ENCODE measurements around the gene TMEM132C. TPM values are rescaled to one million over a fixed set of nuclear protein-coding genes. Genes with fewer than 3 reads are reported as not detected.
A peak's percentile ranks its signal among the peaks of the same experiment; 100 is the strongest.

The TMEM132C gene
- total RNA-seq, 2 experiments from 2014 or later = not detected

DNA sequence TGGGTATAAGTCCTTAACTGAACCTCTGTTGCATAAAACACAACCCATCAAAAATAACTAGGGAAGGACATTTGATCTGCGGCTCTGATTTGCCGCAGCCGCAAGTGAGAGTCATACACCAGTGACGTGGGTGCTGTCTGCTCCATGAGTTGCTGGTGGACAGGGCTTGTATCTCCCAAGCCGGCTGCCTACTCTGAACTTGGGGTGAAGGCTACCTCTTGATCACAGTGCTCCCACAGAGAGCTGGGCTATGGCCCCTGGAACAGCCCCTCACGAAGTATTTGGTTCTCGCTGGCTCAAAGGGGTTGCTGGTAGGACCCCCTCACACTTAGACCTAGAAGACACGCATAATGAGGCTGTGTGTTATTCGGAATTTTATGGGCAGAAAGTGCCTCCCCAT, 118.8 kb downstream of the TMEM132C start:
- Mint-ChIP-seq H3K4me3 (no peak overlapping the region), H3K36me3 (ENCODE audit: low read depth) (no peaks in the 10 kb centered on the region), H3K27me3 (peaks cover 6% of the 10 kb centered on the region), H3K9me3 (no peaks in the 10 kb centered on the region), H3K27ac (no peak overlapping the region), H3K4me1 (ENCODE audit: low read depth) (no peaks in the 10 kb centered on the region)
- POLR2A ChIA-PET = no interaction called here
- CTCF ChIA-PET = no interaction called here
- no peak for TF ChIP-seq CTCF (IDR thresholded peaks at IDR 0.05)
- no peak for ATAC-seq
- intact Hi-C loops (cut with micrococcal nuclease) = no loop called here
- DNase-seq = no peak

DNA sequence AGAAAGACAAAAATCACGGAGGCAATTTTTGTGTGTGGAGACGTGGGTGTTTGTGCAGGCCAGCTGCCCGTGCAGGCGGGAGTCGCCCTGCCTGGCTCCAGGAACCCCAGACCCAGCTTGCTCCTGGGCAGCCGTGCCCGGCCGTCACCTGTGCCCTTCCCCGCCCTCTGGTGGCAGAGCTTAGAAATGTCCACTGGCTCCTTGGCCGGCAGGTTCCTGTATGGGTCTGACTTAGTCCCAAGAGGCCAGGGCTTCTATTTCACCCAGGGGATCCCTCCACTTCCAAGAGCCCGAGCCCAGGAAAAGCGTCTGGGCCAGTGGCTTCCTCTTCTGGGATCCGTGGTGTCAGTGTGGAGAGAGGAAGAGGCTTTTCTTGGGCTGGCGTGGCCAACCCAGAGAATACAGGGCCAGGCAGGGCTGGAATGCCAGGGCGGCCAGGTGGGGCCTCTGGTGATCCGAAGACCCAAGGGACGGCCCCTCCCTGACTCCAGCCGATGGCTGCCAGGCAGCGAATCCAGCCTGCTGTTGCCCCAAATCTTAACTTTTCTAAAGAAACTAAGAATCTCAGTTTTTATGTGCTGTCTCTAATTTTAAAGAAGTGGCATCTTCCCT, 120.9 kb downstream of the TMEM132C start:
- H3K4me3 Mint-ChIP-seq = no peak overlapping the region
- H3K27ac Mint-ChIP-seq = no peak overlapping the region
- H3K4me1 Mint-ChIP-seq (ENCODE audit: low read depth) = no peaks in the 10 kb centered on the region
- DNase-seq (peak; percentile 51), ATAC-seq (no peak)
- intact Hi-C loops (cut with micrococcal nuclease) = no loop called here
- TF ChIP-seq CTCF (IDR thresholded peaks at IDR 0.05) = peak; percentile 46
- peaks cover 3% of the 10 kb centered on the region for H3K27me3 Mint-ChIP-seq
- CTCF ChIA-PET = interaction anchor here (0.7 to 2.3 kb wide), 2 partner anchors 29 to 128 kb away, joined by 3 to 13 read pairs; no protein-coding TSS in a partner anchor
- H3K9me3 Mint-ChIP-seq = no peaks in the 10 kb centered on the region
- no peaks in the 10 kb centered on the region for H3K36me3 Mint-ChIP-seq (ENCODE audit: low read depth)
- POLR2A ChIA-PET = no interaction called here

DNA sequence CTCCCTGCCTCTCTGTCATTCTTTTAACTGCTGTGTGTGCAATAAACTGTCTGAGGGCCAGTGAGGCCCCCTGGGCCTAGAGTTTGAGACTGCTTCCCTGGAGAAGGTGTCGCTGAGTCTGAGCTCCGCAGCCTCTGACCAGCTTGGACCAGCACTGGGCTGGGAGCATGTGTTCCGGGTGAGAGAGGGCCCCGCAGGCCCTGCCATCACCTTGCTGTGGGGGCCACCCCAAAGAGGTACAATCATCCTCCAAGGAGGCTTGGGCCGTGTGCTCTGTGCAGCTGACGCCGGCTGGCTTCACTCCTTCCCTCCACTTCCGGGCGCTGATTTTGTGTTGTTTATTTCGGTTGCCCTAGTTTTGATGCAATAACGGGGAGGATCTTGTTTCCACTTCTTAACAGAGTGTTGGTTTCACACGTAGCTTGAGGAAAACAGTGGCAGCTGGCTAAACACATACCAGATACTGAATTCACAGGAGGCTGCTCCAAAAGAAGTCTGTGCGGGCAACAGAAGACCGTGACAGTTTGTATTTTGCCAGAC, 121.6 kb downstream of the TMEM132C start:
- Mint-ChIP-seq H3K4me1 (ENCODE audit: low read depth) (no peaks in the 10 kb centered on the region), H3K4me3 (no peak overlapping the region), H3K9me3 (no peaks in the 10 kb centered on the region), H3K36me3 (ENCODE audit: low read depth) (no peaks in the 10 kb centered on the region), H3K27me3 (peaks cover 1% of the 10 kb centered on the region), H3K27ac (peak overlapping the region; percentile 50)
- ChIA-PET CTCF (interaction anchor here (2.3 kb wide), 1 partner anchor 129 kb away, joined by 13 read pairs; no protein-coding TSS in a partner anchor), POLR2A (no interaction called here)
- TF ChIP-seq CTCF (IDR thresholded peaks at IDR 0.05) = no peak
- DNase-seq (no peak), ATAC-seq (no peak)
- intact Hi-C loops (cut with micrococcal nuclease) = no loop called here

DNA sequence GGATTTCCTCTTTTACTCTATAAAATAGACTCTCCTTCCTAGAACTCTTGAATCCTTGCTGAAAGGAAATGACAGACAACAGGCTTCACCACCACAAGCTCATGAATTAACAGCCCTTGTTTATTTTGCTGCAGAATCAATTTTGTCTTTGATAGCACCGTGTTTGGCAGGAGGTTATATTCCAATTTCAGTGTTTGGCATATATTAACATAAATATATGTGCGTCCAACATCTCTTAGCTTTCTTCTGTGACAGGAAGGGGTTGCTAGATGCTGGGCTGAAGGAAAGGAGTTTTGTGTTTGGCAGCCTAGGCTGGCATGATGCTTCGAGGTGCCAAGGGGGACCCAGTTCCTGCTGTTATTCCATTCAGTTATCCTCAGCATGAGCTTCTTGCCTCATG, 126.4 kb downstream of the TMEM132C start:
- no peak overlapping the region for H3K4me3 Mint-ChIP-seq
- DNase-seq (no peak), ATAC-seq (no peak)
- TF ChIP-seq CTCF (IDR thresholded peaks at IDR 0.05) = no peak
- intact Hi-C loops (cut with micrococcal nuclease) = no loop called here
- H3K27ac Mint-ChIP-seq = no peak overlapping the region
- H3K9me3 Mint-ChIP-seq = no peaks in the 10 kb centered on the region
- H3K4me1 Mint-ChIP-seq (ENCODE audit: low read depth) = no peaks in the 10 kb centered on the region
- no peaks in the 10 kb centered on the region for H3K36me3 Mint-ChIP-seq (ENCODE audit: low read depth)
- POLR2A ChIA-PET = no interaction called here
- CTCF ChIA-PET = no interaction called here
- no peaks in the 10 kb centered on the region for H3K27me3 Mint-ChIP-seq

- POLR2A ChIA-PET = no interaction called here
- Mint-ChIP-seq H3K27ac (no peak overlapping the region), H3K27me3 (no peaks in the 10 kb centered on the region), H3K36me3 (ENCODE audit: low read depth) (no peaks in the 10 kb centered on the region), H3K9me3 (no peaks in the 10 kb centered on the region), H3K4me3 (no peak overlapping the region), H3K4me1 (ENCODE audit: low read depth) (no peaks in the 10 kb centered on the region)
- intact Hi-C loops (cut with micrococcal nuclease) = no loop called here
- ATAC-seq (no peak), DNase-seq (no peak)
- CTCF ChIA-PET = no interaction called here
- no peak for TF ChIP-seq CTCF (IDR thresholded peaks at IDR 0.05)
Observed at GRCh38 chr12:128394137-128394536, 127.2 kb downstream of the TMEM132C start.

Measured in activated CD8-positive, alpha-beta T cell treated with anti-CD3 and anti-CD28 coated beads for 36 hours (primary cell).